Skeletal muscle tissue (tissue), 4 donors: ENCODE measurements around the gene KIAA0040. TPM values are rescaled to one million over a fixed set of nuclear protein-coding genes. Genes with fewer than 3 reads are reported as not detected.

ENCODE experiments used
- H3K27ac ChIP-seq: one replicate; pipeline ENCODE4 v1.7.0; 2013; ENCODE audit warnings: mild to moderate bottlenecking, low read depth, low read length, inconsistent platforms
- H3K27me3 ChIP-seq, 3 donors: one replicate each; pipeline ENCODE4 v1.7.0; 2013; ENCODE audit warnings: low read length in 3 of 3; ENCODE audit not compliant: control insufficient read depth in 3 of 3, insufficient read depth in 3 of 3
- H3K36me3 ChIP-seq, 3 donors: one replicate each; pipeline ENCODE4 v1.7.0; 2013; ENCODE audit warnings: low read length in 3 of 3; ENCODE audit not compliant: control insufficient read depth in 3 of 3, insufficient read depth in 3 of 3
- H3K4me1 ChIP-seq, 3 donors: one replicate each; pipeline ENCODE4 v1.7.0; 2013; ENCODE audit warnings: low read length in 3 of 3, mild to moderate bottlenecking in 3 of 3; ENCODE audit not compliant: control insufficient read depth in 3 of 3, insufficient read depth in 3 of 3
- H3K4me3 ChIP-seq, 3 donors: one replicate each; pipeline ENCODE4 v1.7.0; 2013; ENCODE audit warnings: low read length in 3 of 3
- H3K9ac ChIP-seq, 3 donors: one replicate each; pipeline ENCODE4 v1.7.0; 2013; ENCODE audit warnings: low read length in 3 of 3, mild to moderate bottlenecking in 3 of 3, moderate library complexity in 2 of 3, low read depth in 1 of 3
- H3K9me3 ChIP-seq, 3 donors: one replicate each; pipeline ENCODE4 v1.7.0; 2013; ENCODE audit warnings: low read length in 3 of 3; ENCODE audit not compliant: control insufficient read depth in 3 of 3
- total RNA-seq: library from RNA; depleted of rRNA; stranded (reverse); fragments of >200 nt; gene quantifications from one replicate; pipeline ENCODE4 v1.2.3, GENCODE V29; 2014
- donor health status: Osteomylitis.

The KIAA0040 gene
- total RNA-seq, 1 donor from 2014 or later: 5.2 TPM

- H3K36me3 ChIP-seq: no peaks in the 10 kb centered on the region
- no peaks in the 10 kb centered on the region for H3K9me3 ChIP-seq
- peaks cover 12 to 25% (median 22%) of the 10 kb centered on the region in 3 donors for H3K4me1 ChIP-seq
- H3K9ac ChIP-seq: no peak overlapping the region
- no peak overlapping the region for H3K27ac ChIP-seq
- H3K4me3 ChIP-seq: no peak overlapping the region
- no peaks in the 10 kb centered on the region for H3K27me3 ChIP-seq
Observed at GRCh38 chr1:175204330-175204729, 11.8 kb upstream of the KIAA0040 start.

- Histone ChIP-seq H3K9me3 (no peaks in the 10 kb centered on the region), H3K4me1 (peaks cover 12 to 23% (median 19%) of the 10 kb centered on the region in 3 donors), H3K4me3 (no peak overlapping the region), H3K27me3 (no peaks in the 10 kb centered on the region), H3K9ac (no peak overlapping the region), H3K27ac (no peak overlapping the region), H3K36me3 (no peaks in the 10 kb centered on the region)
Observed at GRCh38 chr1:175203570-175204068, 11.0 kb upstream of the KIAA0040 start.

GRCh38 chr1:175200678-175201521 lies 8.3 kb upstream of the KIAA0040 start:
- peak overlapping the region in 2 of 3 donors; percentile 25 to 35 for H3K9ac ChIP-seq
- peak overlapping the region; percentile 73 for H3K27ac ChIP-seq
- H3K27me3 ChIP-seq: no peaks in the 10 kb centered on the region
- no peaks in the 10 kb centered on the region for H3K9me3 ChIP-seq
- peaks cover 12 to 23% (median 18%) of the 10 kb centered on the region in 3 donors for H3K4me1 ChIP-seq
- no peaks in the 10 kb centered on the region for H3K36me3 ChIP-seq
- H3K4me3 ChIP-seq: peak overlapping the region in 1 of 3 donors; percentile 34

GRCh38 chr1:175198332-175198731 lies 5.8 kb upstream of the KIAA0040 start:
- no peak overlapping the region for H3K9ac ChIP-seq
- H3K9me3 ChIP-seq: no peaks in the 10 kb centered on the region
- H3K4me1 ChIP-seq: peaks cover 12 to 21% (median 13%) of the 10 kb centered on the region in 3 donors
- H3K4me3 ChIP-seq: no peak overlapping the region
- H3K27me3 ChIP-seq: no peaks in the 10 kb centered on the region
- no peak overlapping the region for H3K27ac ChIP-seq
- no peaks in the 10 kb centered on the region for H3K36me3 ChIP-seq

GRCh38 chr1:175197531-175197930 lies 5.0 kb upstream of the KIAA0040 start:
- no peak overlapping the region for H3K27ac ChIP-seq
- H3K4me3 ChIP-seq: no peak overlapping the region
- no peaks in the 10 kb centered on the region for H3K36me3 ChIP-seq
- H3K4me1 ChIP-seq: peaks cover 14 to 24% (median 17%) of the 10 kb centered on the region in 3 donors
- H3K9me3 ChIP-seq: no peaks in the 10 kb centered on the region
- no peaks in the 10 kb centered on the region for H3K27me3 ChIP-seq
- no peak overlapping the region for H3K9ac ChIP-seq

- no peaks in the 10 kb centered on the region for H3K36me3 ChIP-seq
- no peak overlapping the region for H3K27ac ChIP-seq
- H3K4me1 ChIP-seq: peaks cover 21 to 25% (median 24%) of the 10 kb centered on the region in 3 donors
- no peak overlapping the region for H3K9ac ChIP-seq
- H3K4me3 ChIP-seq: no peak overlapping the region
- no peaks in the 10 kb centered on the region for H3K9me3 ChIP-seq
- H3K27me3 ChIP-seq: no peaks in the 10 kb centered on the region
Observed at GRCh38 chr1:175195798-175196197, 3.2 kb upstream of the KIAA0040 start.

GRCh38 chr1:175195281-175195680 lies 2.7 kb upstream of the KIAA0040 start:
- H3K4me1 ChIP-seq: peaks cover 19 to 25% (median 24%) of the 10 kb centered on the region in 3 donors
- H3K36me3 ChIP-seq: no peaks in the 10 kb centered on the region

GRCh38 chr1:175193527-175193910 lies 943 bp upstream of the KIAA0040 start:
- peaks cover 27 to 36% (median 28%) of the 10 kb centered on the region in 3 donors for H3K4me1 ChIP-seq
- peak overlapping the region; percentile 81 for H3K27ac ChIP-seq
- H3K4me3 ChIP-seq: peak overlapping the region; percentile 66 to 90 (median 87)
- H3K36me3 ChIP-seq: peaks cover 0 to 3% (median 0%) of the 10 kb centered on the region in 3 donors
- peak overlapping the region; percentile 72 to 78 (median 77) for H3K9ac ChIP-seq
- H3K9me3 ChIP-seq: no peaks in the 10 kb centered on the region
- H3K27me3 ChIP-seq: no peaks in the 10 kb centered on the region

More at GRCh38 chr1:175195281-175195680, 2.7 kb upstream of the KIAA0040 start:
- Histone ChIP-seq H3K9ac (no peak overlapping the region), H3K27ac (no peak overlapping the region), H3K9me3 (no peaks in the 10 kb centered on the region), H3K4me3 (no peak overlapping the region), H3K27me3 (no peaks in the 10 kb centered on the region)

- Histone ChIP-seq H3K27me3 (no peaks in the 10 kb centered on the region), H3K4me3 (peak overlapping the region; percentile 66 to 90 (median 87)), H3K27ac (peak overlapping the region; percentile 81), H3K36me3 (peaks cover 0 to 3% (median 0%) of the 10 kb centered on the region in 3 donors), H3K4me1 (peaks cover 29 to 41% (median 31%) of the 10 kb centered on the region in 3 donors), H3K9ac (peak overlapping the region; percentile 78 to 92 (median 88)), H3K9me3 (no peaks in the 10 kb centered on the region)
Observed at GRCh38 chr1:175192111-175192629, 406 bp downstream of the KIAA0040 start.

- Histone ChIP-seq H3K9me3 (no peaks in the 10 kb centered on the region), H3K36me3 (peaks cover 0 to 3% (median 0%) of the 10 kb centered on the region in 3 donors), H3K4me3 (peak overlapping the region; percentile 66 to 90 (median 87)), H3K9ac (peak overlapping the region; percentile 78 to 92 (median 88)), H3K27me3 (no peaks in the 10 kb centered on the region), H3K4me1 (peaks cover 33 to 46% (median 34%) of the 10 kb centered on the region in 3 donors), H3K27ac (peak overlapping the region; percentile 81)
Observed at GRCh38 chr1:175191659-175192058, 917 bp downstream of the KIAA0040 start.
